GM12873 (cell line): ENCODE data around the gene BSDC1.

Experiments used
- CTCF ChIP-seq: IDR thresholded peaks from 2 replicates; pipeline ENCODE4 v1.5.1; 2012; ENCODE audit warnings: low read depth, mild to moderate bottlenecking, moderate library complexity, low read length, control low read depth; ENCODE audit not compliant: insufficient read depth; ENCODE audit errors: missing control alignments

BSDC1 gene

GRCh38 chr1:32336963-32337675 is 57.1 kb downstream of the BSDC1 start:
- TF ChIP-seq CTCF = no peak

GRCh38 chr1:32336591-32336932 is 57.7 kb downstream of the BSDC1 start:
- no peak for TF ChIP-seq CTCF

- TF ChIP-seq CTCF = no peak
Observed at GRCh38 chr1:32335790-32336590, 58.3 kb downstream of the BSDC1 start, which contains the start of gene MARCKSL1. Gene MARCKSL1, minus strand, starts transcription at chr1:32336233. Its CDS starts 200 bp downstream, at chr1:32336033.

- TF ChIP-seq CTCF = no peak
Observed at GRCh38 chr1:32335535-32335789, 58.8 kb downstream of the BSDC1 start.

- peak; percentile 85 for TF ChIP-seq CTCF
Observed at GRCh38 chr1:32334864-32335534, 59.2 kb downstream of the BSDC1 start.

GRCh38 chr1:32334274-32334861 is 59.9 kb downstream of the BSDC1 start:
- no peak for TF ChIP-seq CTCF

GRCh38 chr1:32333251-32333963 is 60.8 kb downstream of the BSDC1 start:
- no peak for TF ChIP-seq CTCF
